Measurements from ENCODE around the gene LAMB3. TPM values are rescaled to one million over a fixed set of nuclear protein-coding genes. Genes with fewer than 3 reads are reported as not detected.

Gene LAMB3
- total and polyA plus RNA-seq, 10 of the 15 experiments (the other 5 are each of a cell fraction or from before 2014, with no cell fraction given): 0.04 to 1.8 (median 0.10) TPM; not detected in 1

DNA sequence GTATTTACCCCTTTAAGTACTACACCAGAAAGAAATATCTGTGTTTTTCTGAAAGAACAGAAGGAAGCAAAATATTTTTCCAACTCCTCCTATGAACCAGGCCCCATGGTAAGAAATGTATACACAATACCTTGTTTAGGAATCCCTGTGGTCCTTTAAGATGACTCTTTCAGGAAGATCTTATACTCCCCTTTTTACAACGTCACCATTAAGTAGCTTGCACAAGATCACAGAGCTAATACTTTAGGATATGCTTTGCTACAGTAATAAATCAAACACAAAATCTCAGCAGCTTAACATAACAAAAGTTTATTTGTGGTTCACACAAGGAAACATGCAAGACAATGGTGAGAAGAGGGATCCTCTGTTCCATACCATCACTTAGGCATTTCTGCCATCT lies 8.8 kb upstream of the LAMB3 start (continued):
- TF ChIP-seq IKZF2 (IDR thresholded peaks at IDR 0.05): no peak
- TF ChIP-seq, protein P1, sequence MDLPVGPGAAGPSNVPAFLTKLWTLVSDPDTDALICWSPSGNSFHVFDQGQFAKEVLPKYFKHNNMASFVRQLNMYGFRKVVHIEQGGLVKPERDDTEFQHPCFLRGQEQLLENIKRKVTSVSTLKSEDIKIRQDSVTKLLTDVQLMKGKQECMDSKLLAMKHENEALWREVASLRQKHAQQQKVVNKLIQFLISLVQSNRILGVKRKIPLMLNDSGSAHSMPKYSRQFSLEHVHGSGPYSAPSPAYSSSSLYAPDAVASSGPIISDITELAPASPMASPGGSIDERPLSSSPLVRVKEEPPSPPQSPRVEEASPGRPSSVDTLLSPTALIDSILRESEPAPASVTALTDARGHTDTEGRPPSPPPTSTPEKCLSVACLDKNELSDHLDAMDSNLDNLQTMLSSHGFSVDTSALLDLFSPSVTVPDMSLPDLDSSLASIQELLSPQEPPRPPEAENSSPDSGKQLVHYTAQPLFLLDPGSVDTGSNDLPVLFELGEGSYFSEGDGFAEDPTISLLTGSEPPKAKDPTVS (IDR thresholded peaks at IDR 0.05; ENCODE audit: low read depth, low read length): no peak
- no peak for TF ChIP-seq ETV6 (conservative IDR thresholded peaks at IDR 0.05 in 1 of 2, IDR thresholded peaks at IDR 0.05 in 1 of 2; ENCODE audit: borderline replicate concordance in 1 of 2, low read depth in 1 of 2)

DNA sequence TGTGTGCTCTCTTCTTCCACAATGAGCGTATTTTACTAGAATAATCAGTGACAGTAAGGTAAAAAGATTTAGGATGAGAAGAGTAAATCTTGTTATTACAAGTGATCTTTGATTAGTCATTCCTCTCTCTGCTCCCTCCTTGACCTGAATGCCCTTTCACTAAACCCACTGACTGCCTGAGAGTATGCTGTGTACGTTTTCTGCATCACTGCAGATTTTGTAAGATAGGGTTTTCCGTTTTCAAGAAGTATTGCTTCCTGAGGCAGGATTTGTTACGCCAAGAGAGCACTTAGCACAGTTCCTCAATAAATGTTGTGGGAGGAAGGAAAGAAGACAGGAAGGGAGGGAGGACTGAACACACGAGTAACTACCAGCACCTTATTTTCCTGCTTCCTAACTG lies 7.7 kb upstream of the LAMB3 start:
- Histone ChIP-seq H3K9me3 (replicated peaks; ENCODE audit: control insufficient read depth, insufficient read depth, low read length) (no peaks in the 10 kb centered on the region), H3K9ac (ENCODE audit: control insufficient read depth, insufficient read depth, low read length) (no peak overlapping the region), H3K36me3 (ENCODE audit: control insufficient read depth in 2 of 2, insufficient read depth in 2 of 2, low read length in 1 of 2) (no peaks in the 10 kb centered on the region), H3K4me3 (no peak overlapping the region), H3K27ac (ENCODE audit: control insufficient read depth, insufficient read depth) (no peak overlapping the region), H3K4me1 (ENCODE audit: control insufficient read depth, insufficient read depth, low read length) (peaks cover 3% of the 10 kb centered on the region; the same call in 1 of the 2 replicates), H4K20me1 (ENCODE audit: control insufficient read depth, insufficient read depth) (no peaks in the 10 kb centered on the region), H3K4me2 (ENCODE audit: control insufficient read depth, insufficient read depth) (peak overlapping the region; percentile 59), H2AFZ (ENCODE audit: control insufficient read depth, low read depth, low read length) (no peak overlapping the region), H3K79me2 (ENCODE audit: control insufficient read depth, insufficient read depth, low read length) (no peaks in the 10 kb centered on the region), H3K27me3 (replicated peaks in 1 of 2; ENCODE audit: control insufficient read depth in 2 of 2, insufficient read depth in 2 of 2, low read length in 1 of 2) (no peaks in the 10 kb centered on the region; a peak in 1 of 4 replicates)
- intact Hi-C loops (cut with micrococcal nuclease; ENCODE audit: unreplicated experiment): loop anchor here (5.0 kb wide), 1 partner anchor 732 kb away; no protein-coding TSS in a partner anchor
- peak; percentile 59 for FAIRE-seq
- ChIA-PET CTCF (interaction anchor here (1.1 to 1.7 kb wide), 2 partner anchors 26 to 108 kb away, joined by 3 read pairs; no protein-coding TSS in a partner anchor), SMC1A (ENCODE audit: uncharacterized antibody, unreplicated experiment) (interaction anchor here (0.7 to 17.6 kb wide), 3 partner anchors 9 to 15 kb away, joined by 3 to 261 read pairs (median 11); partner anchors contain the start of gene G0S2), POLR2A (interaction anchor here (0.9 to 3.6 kb wide), 3 partner anchors 9 to 13 kb away, joined by 3 to 43 read pairs (median 12); partner anchors contain the start of gene G0S2), RAD21 (ENCODE audit: unreplicated experiment) (interaction anchor here (1.0 to 15.7 kb wide), 4 partner anchors 15 to 52 kb away, joined by 3 to 195 read pairs (median 3); partner anchors contain the start of gene G0S2)
- DNase-seq (ENCODE audit: low read depth, low spot score): no peak
- WGBS (ENCODE audit: insufficient coverage, insufficient replicate concordance, low lambda C conversion rate, missing lambda C conversion rate): 1% methylated on average over 5 of the region's 5 CpGs
- peak; percentile 82 for ATAC-seq
- in situ Hi-C loops (cut with MboI): no loop called here
- BruUV-seq (replicated peaks): no TSS peak
- TF ChIP-seq MTA2 (IDR thresholded peaks at IDR 0.05; ENCODE audit: low read depth): peak; percentile 42; the same call in 1 of the 2 replicates
- TF ChIP-seq IKZF2 (IDR thresholded peaks at IDR 0.05): peak; percentile 80 to 86
- TF ChIP-seq POLR2AphosphoS2 (IDR thresholded peaks at IDR 0.05; ENCODE audit: low read depth, low read length): no peak
- peak; percentile 43; the same call in 1 of the 2 replicates for TF ChIP-seq NFIC (IDR thresholded peaks at IDR 0.05; ENCODE audit: low read depth, low read length)
- TF ChIP-seq, protein P2, sequence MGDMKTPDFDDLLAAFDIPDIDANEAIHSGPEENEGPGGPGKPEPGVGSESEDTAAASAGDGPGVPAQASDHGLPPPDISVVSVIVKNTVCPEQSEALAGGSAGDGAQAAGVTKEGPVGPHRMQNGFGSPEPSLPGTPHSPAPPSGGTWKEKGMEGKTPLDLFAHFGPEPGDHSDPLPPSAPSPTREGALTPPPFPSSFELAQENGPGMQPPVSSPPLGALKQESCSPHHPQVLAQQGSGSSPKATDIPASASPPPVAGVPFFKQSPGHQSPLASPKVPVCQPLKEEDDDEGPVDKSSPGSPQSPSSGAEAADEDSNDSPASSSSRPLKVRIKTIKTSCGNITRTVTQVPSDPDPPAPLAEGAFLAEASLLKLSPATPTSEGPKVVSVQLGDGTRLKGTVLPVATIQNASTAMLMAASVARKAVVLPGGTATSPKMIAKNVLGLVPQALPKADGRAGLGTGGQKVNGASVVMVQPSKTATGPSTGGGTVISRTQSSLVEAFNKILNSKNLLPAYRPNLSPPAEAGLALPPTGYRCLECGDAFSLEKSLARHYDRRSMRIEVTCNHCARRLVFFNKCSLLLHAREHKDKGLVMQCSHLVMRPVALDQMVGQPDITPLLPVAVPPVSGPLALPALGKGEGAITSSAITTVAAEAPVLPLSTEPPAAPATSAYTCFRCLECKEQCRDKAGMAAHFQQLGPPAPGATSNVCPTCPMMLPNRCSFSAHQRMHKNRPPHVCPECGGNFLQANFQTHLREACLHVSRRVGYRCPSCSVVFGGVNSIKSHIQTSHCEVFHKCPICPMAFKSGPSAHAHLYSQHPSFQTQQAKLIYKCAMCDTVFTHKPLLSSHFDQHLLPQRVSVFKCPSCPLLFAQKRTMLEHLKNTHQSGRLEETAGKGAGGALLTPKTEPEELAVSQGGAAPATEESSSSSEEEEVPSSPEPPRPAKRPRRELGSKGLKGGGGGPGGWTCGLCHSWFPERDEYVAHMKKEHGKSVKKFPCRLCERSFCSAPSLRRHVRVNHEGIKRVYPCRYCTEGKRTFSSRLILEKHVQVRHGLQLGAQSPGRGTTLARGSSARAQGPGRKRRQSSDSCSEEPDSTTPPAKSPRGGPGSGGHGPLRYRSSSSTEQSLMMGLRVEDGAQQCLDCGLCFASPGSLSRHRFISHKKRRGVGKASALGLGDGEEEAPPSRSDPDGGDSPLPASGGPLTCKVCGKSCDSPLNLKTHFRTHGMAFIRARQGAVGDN (IDR thresholded peaks at IDR 0.05): no peak
- no peak for TF ChIP-seq CREB1 (IDR thresholded peaks at IDR 0.05; ENCODE audit: low read depth)
- TF ChIP-seq SIN3A (IDR thresholded peaks at IDR 0.05; ENCODE audit: low read depth, low read length): no peak
- no peak for TF ChIP-seq CBX3 (IDR thresholded peaks at IDR 0.05; ENCODE audit: borderline replicate concordance, low read depth)
- TF ChIP-seq EED (IDR thresholded peaks at IDR 0.05; ENCODE audit: low read depth): peak; percentile 59
- 0 out of 2 replicates have a peak, but pooled peaks have one; percentile 25 for TF ChIP-seq SPI1 (IDR thresholded peaks at IDR 0.05; ENCODE audit: borderline replicate concordance, insufficient read depth, low read depth, low read length)
- TF ChIP-seq EP300 (IDR thresholded peaks at IDR 0.05; ENCODE audit: borderline replicate concordance in 1 of 2, control insufficient read depth in 1 of 2, low read depth in 2 of 2, low read length in 2 of 2): 0 out of 4 replicates have a peak, but pooled peaks of 1 of the 2 experiments have one; percentile 43
- no peak; the same call in 1 of the 2 replicates for TF ChIP-seq CREM (IDR thresholded peaks at IDR 0.05; ENCODE audit: low read depth)
- TF ChIP-seq POLR2A (IDR thresholded peaks at IDR 0.05; ENCODE audit: low read depth, low read length): no peak
- peak; percentile 54 for TF ChIP-seq JUNB (IDR thresholded peaks at IDR 0.05)
- peak; percentile 79 for TF ChIP-seq IKZF1 (conservative IDR thresholded peaks at IDR 0.05)
- no peak for TF ChIP-seq CEBPB (IDR thresholded peaks at IDR 0.05; ENCODE audit: borderline replicate concordance in 1 of 2, low read depth in 2 of 2, low read length in 2 of 2)
